HG02610 (cell line): ENCODE measurements around the gene PGR.
"Not testable (repeated sequence)": the region's sequence is repeated elsewhere in the genome, so short reads cannot be mapped to it uniquely, and the experiment has no call there.

Experiments used
- ATAC-seq: cut with Tn5 transposase; IDR thresholded peaks from one replicate; pipeline ENCODE4 v1.9.1; 2021; ENCODE audit warnings: mild to moderate bottlenecking, moderate library complexity; ENCODE audit not compliant: unreplicated experiment

The PGR gene

GRCh38 chr11:101013702-101014101, 115.9 kb downstream of the PGR start:
- not testable (repeated sequence) for ATAC-seq

- no peak for ATAC-seq
Measured at GRCh38 chr11:101011881-101012280, 117.7 kb downstream of the PGR start.

DNA sequence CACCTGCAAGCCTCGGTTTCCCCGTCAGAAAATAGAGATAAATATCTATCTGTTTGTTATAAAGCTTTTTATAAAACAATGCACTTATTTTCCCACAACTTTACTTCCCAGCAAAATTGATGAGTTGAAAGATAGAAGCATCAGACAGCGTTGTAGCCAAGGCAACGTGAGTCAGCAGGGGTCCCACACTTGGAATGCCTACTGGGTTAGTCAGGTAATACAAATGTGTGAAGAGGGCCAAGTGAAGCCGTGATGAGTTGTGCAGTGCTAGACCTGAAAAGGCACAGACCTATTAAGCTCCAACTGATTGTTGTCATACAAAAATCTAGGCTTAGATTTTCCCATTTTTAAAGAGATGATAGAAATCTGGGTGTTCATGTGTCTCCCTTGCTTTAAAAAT, 118.7 kb downstream of the PGR start:
- no peak for ATAC-seq

GRCh38 chr11:101009690-101010055, 119.9 kb downstream of the PGR start:
- no peak for ATAC-seq

- ATAC-seq: no peak
Measured at GRCh38 chr11:101008961-101009689, 120.5 kb downstream of the PGR start.

DNA sequence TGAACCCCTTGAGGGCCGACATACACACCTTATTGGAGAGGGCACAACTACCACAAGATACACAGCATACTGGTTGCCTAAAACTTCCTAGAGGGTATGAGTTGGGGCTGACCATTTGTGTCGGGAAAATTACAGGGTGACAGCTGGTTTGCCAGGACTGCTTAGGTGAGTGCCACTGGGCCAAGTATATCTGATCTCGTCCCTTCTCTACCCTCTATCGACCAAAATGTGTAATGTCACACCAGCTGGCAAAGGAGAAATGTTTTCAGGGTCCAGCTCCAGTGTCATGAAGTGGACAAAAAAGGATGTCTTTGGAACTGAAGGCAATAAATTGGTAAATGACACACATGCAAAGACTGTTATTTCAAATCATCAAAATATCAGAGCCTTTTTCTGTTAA, 126.1 kb downstream of the PGR start:
- ATAC-seq: no peak

- no peak for ATAC-seq
Measured at GRCh38 chr11:100999756-101000155, 129.9 kb downstream of the PGR start.

- ATAC-seq: no peak
Measured at GRCh38 chr11:100994966-100995365, 134.6 kb downstream of the PGR start.

DNA sequence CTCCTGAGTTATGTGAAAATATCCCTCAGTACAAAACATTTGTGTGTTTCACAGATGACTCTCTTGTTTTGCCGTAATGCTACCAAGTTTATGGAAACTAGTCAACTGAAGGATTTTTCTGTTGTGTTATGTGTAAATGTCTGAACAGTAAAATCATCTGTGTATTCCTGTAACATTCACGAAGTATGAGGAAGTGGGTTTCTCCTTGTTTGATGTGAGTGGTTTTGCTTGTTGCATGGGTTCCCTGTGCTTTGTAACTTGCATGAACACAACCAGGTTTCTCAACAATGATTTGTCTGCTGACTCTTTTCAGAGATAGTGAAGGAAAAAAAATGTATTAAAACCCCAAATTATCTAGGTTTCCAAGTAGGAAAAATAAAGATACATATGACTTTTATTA, 138.1 kb downstream of the PGR start:
- ATAC-seq: no peak

DNA sequence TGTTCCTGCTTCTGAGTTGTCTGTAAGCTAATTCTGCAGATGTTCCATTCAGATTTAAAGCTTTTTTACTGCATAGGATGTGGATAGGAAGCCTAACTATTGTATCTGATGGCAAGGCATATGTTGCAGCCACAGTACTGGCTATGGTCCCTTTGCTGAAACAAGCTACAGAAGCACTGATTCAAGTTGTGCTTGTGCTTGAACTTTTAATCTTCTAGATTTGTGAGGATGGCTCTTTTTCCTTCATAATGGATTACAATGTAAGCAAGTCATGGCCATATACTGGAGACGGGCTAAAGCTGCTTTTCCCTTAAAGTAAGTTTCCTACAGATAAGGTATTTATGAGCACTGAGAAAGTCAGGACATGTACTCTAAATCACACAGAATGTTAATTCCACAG, 138.7 kb downstream of the PGR start:
- ATAC-seq: no peak

- ATAC-seq: no peak
Measured at GRCh38 chr11:100984668-100985067, 144.9 kb downstream of the PGR start.

- ATAC-seq: no peak
Measured at GRCh38 chr11:100981196-100981824, 148.3 kb downstream of the PGR start.

- no peak for ATAC-seq
Measured at GRCh38 chr11:100980156-100980555, 149.5 kb downstream of the PGR start.
